ENCODE data around the gene JMJD6.

DNA sequence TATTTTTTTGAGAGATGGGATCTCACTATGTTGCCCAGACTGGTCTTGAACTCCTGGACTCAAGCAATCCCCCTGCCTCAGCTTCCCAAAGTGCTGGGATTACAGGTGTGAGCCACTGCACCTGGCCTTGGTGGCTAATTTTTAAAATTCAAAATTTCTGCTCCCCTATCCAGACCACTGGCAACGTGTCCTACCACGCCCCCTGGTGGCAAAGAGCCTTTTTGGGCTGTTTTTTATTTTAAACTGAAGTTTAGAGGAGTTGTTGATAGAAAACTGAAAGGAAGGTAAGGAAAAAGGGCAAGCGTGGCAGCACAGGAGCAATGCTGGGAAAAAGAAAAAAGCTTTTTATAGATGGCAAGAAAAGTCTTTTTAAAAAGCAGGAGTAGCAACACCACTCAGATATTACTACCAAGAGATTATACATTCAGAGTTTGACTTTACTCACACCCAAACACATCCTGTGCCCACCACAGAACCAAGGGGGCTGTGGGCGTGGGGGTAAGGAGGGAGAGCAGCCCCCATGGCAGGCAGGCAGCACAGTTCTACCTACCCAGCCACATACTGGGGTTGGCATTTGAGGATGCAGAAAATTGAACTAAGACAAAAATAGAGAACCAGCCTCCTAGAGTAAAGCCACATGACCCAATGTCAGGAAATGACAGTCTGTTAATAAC, 11.4 kb downstream of the JMJD6 start:
- 0 out of 2 replicates have a peak, but pooled peaks have one; percentile 19 for TF ChIP-seq SIN3A (IDR thresholded peaks at IDR 0.05; ENCODE audit: low read depth)
- TF ChIP-seq, protein P1, sequence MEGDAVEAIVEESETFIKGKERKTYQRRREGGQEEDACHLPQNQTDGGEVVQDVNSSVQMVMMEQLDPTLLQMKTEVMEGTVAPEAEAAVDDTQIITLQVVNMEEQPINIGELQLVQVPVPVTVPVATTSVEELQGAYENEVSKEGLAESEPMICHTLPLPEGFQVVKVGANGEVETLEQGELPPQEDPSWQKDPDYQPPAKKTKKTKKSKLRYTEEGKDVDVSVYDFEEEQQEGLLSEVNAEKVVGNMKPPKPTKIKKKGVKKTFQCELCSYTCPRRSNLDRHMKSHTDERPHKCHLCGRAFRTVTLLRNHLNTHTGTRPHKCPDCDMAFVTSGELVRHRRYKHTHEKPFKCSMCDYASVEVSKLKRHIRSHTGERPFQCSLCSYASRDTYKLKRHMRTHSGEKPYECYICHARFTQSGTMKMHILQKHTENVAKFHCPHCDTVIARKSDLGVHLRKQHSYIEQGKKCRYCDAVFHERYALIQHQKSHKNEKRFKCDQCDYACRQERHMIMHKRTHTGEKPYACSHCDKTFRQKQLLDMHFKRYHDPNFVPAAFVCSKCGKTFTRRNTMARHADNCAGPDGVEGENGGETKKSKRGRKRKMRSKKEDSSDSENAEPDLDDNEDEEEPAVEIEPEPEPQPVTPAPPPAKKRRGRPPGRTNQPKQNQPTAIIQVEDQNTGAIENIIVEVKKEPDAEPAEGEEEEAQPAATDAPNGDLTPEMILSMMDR (IDR thresholded peaks at IDR 0.05 in 2 of 3, conservative IDR thresholded peaks at IDR 0.05 in 1 of 3; ENCODE audit: borderline replicate concordance in 1 of 3, insufficient read depth in 1 of 3, low read depth in 2 of 3, low read length in 2 of 3) = peak; percentile 87 to 97 (median 88)
- TF ChIP-seq POLR2AphosphoS5 (IDR thresholded peaks at IDR 0.05; ENCODE audit: low read depth, low read length) = no peak
- peak; percentile 83 for TF ChIP-seq RAD21 (IDR thresholded peaks at IDR 0.05; ENCODE audit: low read depth)
- no peak for TF ChIP-seq JUND (IDR thresholded peaks at IDR 0.05)
